ENCODE data around the gene GNB3. TPM values are rescaled to one million over a fixed set of nuclear protein-coding genes. Genes with fewer than 3 reads are reported as not detected.

GNB3 gene
- total and polyA plus RNA-seq, 2 of the 4 experiments (the other 2 are of a cell fraction), result 0.72 to 20.5 TPM

DNA sequence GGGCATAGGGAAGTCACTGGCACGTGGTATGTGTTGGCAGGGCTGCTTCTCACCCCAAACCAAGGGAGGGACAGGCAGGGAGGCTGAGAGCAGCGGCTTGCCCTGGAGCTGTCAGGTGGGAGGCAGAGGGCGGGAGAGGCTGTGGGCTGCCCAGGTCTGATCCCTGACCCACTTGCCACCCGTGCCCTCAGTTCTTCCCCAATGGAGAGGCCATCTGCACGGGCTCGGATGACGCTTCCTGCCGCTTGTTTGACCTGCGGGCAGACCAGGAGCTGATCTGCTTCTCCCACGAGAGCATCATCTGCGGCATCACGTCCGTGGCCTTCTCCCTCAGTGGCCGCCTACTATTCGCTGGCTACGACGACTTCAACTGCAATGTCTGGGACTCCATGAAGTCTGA lies 4.7 kb downstream of the GNB3 start:
- H2BK5ac ChIP-seq (ENCODE audit: low read depth, low read length, poor library complexity, severe bottlenecking), result no peak overlapping the region
- H3K9me3 ChIP-seq (ENCODE audit: control insufficient read depth, insufficient read depth, low read length), result no peaks in the 10 kb centered on the region

More for the DNA sequence above, 4.7 kb downstream of the GNB3 start:
- no TSS peak for BruUV-seq (replicated peaks)
- Histone ChIP-seq H3K18ac (ENCODE audit: low read depth, low read length) (no peak overlapping the region), H3K27ac (ENCODE audit: insufficient read depth, low read length) (no peak overlapping the region), H4K8ac (ENCODE audit: low read depth in 2 of 2, low read length in 2 of 2) (no peak overlapping the region), H3K23ac (ENCODE audit: low read depth, low read length) (no peak overlapping the region), H3K14ac (replicated peaks; ENCODE audit: low read depth, low read length) (no peak overlapping the region), H2BK15ac (ENCODE audit: low read depth, low read length) (no peak overlapping the region), H4K20me1 (ENCODE audit: insufficient read depth, low read length) (no peaks in the 10 kb centered on the region; the same call in 1 of the 2 replicates), H3K27me3 (ENCODE audit: control insufficient read depth, insufficient read depth, low read length) (no peaks in the 10 kb centered on the region), H3K4me1 (ENCODE audit: control insufficient read depth, insufficient read depth, low read length) (no peaks in the 10 kb centered on the region), H3K4me2 (ENCODE audit: low read depth, low read length) (no peak overlapping the region), H2BK20ac (ENCODE audit: low read depth, low read length) (no peak overlapping the region), H2BK120ac (ENCODE audit: low read depth, low read length) (no peak overlapping the region), H3K4me3 (ENCODE audit: insufficient read depth, low read depth, low read length) (no peak overlapping the region), H4K5ac (ENCODE audit: low read depth, low read length) (no peak overlapping the region), H3K9ac (ENCODE audit: low read depth, low read length) (no peak overlapping the region), H3K56ac (ENCODE audit: extremely low read depth, insufficient read depth, low read length) (no peak overlapping the region), H2AK5ac (ENCODE audit: low read depth, low read length) (no peak overlapping the region), H4K91ac (ENCODE audit: insufficient read depth, low read depth, low read length) (no peak overlapping the region), H3K9me1 (ENCODE audit: insufficient read depth, low read length) (no peaks in the 10 kb centered on the region), H3K36me3 (ENCODE audit: control insufficient read depth, insufficient read depth, low read length) (peaks cover 62% of the 10 kb centered on the region), H3K79me1 (ENCODE audit: low read depth in 1 of 2, low read length in 2 of 2) (peaks cover 6 to 20% of the 10 kb centered on the region in 2 experiments; a peak in 3 of 4 replicates), H2AFZ (replicated peaks; ENCODE audit: low read length, poor library complexity) (no peak overlapping the region), H2AK9ac (replicated peaks; ENCODE audit: low read depth, low read length, poor library complexity) (no peak overlapping the region), H3K4ac (ENCODE audit: low read depth, low read length) (no peak overlapping the region)
- dilution Hi-C loops (cut with HindIII; ENCODE audit: low sequenced_read_pairs, unreplicated experiment), result no loop called here
- intact Hi-C loops (cut with micrococcal nuclease), result no loop called here
- ChIA-PET CTCF (no interaction called here), POLR2A (ENCODE audit: unreplicated experiment) (no interaction called here)
- no peak for TF ChIP-seq MAFK (IDR thresholded peaks at IDR 0.05; ENCODE audit: low read depth, low read length)
- TF ChIP-seq NFE2L2 (IDR thresholded peaks at IDR 0.05; ENCODE audit: low read depth, low read length), result no peak
- TF ChIP-seq RAD21 (IDR thresholded peaks at IDR 0.05; ENCODE audit: low read length), result no peak
- TF ChIP-seq CHD1 (IDR thresholded peaks at IDR 0.05; ENCODE audit: low read depth, low read length), result no peak
- no peak for TF ChIP-seq RFX5 (IDR thresholded peaks at IDR 0.05; ENCODE audit: low read depth, low read length)
- TF ChIP-seq CEBPB (IDR thresholded peaks at IDR 0.05; ENCODE audit: low read depth, low read length), result no peak
- no peak for TF ChIP-seq POLR2A (IDR thresholded peaks at IDR 0.05; ENCODE audit: low read depth, low read length)
- 90% methylated on average over 7 of the region's 17 CpGs; no CpG with 5 or more reads in 1 of the 2 experiments for WGBS, 2 experiments (ENCODE audit: extremely low coverage in 2 of 2, insufficient read length in 1 of 2)
- DNase-seq (no peak), ATAC-seq (ENCODE audit: low read depth) (no peak)
- in situ Hi-C loops (cut with MboI; ENCODE audit: low sequenced_read_pairs), result no loop called here
